GM12878 (cell line): ENCODE measurements around the gene KLF17. TPM values are rescaled to one million over a fixed set of nuclear protein-coding genes. Genes with fewer than 3 reads are reported as not detected.

Source experiments
- ATAC-seq: fragments of 200-7000 bp; cut with Tn5 transposase; 3 replicates; pipeline ENCODE4 v1.9.1; 2020; ENCODE audit warnings: mild to moderate bottlenecking, moderate library complexity
- BruUV-seq: library from RNA; stranded (reverse); fragments of 400-500 nt; replicated peaks from 2 replicates; lab custom pipeline; 2021; lab: Mats Ljungman, UMichigan
- CTCF ChIA-PET: fragments of 300-600 bp; sonication (Branson Sonifier 250); formaldehyde crosslinking; extraction: SDS; loops from one replicate; lab custom pipeline; 2021; ENCODE audit warnings: inconsistent platforms; lab: Yijun Ruan, JAX
- POLR2A ChIA-PET: fragments of 350-600 bp; formaldehyde crosslinking; extraction: SDS; loops from one replicate; lab custom pipeline; 2021; ENCODE audit warnings: inconsistent platforms; lab: Charles Lee
- RAD21 ChIA-PET: fragments of 300-600 bp; sonication (Branson Sonifier 250); formaldehyde crosslinking; loops from one replicate; lab custom pipeline; 2023; ENCODE audit warnings: antibody characterized with exemption; ENCODE audit not compliant: unreplicated experiment; lab: Charles Lee
- SMC1A ChIA-PET: fragments of 300-600 bp; sonication (Branson Sonifier 250); formaldehyde crosslinking; loops from one replicate; lab custom pipeline; 2023; ENCODE audit not compliant: unreplicated experiment, uncharacterized antibody; lab: Charles Lee
- DNase-seq: peaks from one replicate; pipeline ENCODE4 v3.0.0-alpha.2; 2011; ENCODE audit warnings: low read depth, low spot score
- FAIRE-seq: peaks from 3 replicates; lab custom pipeline; 2011; peaks lifted over from hg19 to GRCh38; lab: Jason Lieb, UNC
- H2AFZ ChIP-seq: 2 replicates; pipeline ENCODE4 v1.6.0; 2011; ENCODE audit warnings: low read depth, low read length, control low read depth; ENCODE audit not compliant: control insufficient read depth
- H3K27ac ChIP-seq: 2 replicates; pipeline ENCODE4 v1.5.1; 2011; ENCODE audit warnings: control low read depth; ENCODE audit not compliant: control insufficient read depth, insufficient read depth
- H3K27me3 ChIP-seq, 2 experiments: replicated peaks in 1 of 2; 2 replicates each; pipeline versions ENCODE4 v1.6.0 to v1.6.1; 2011; ENCODE audit warnings: low read length in 1 of 2; ENCODE audit not compliant: control insufficient read depth in 2 of 2, insufficient read depth in 2 of 2
- H3K36me3 ChIP-seq, 2 experiments: 2 replicates each; pipeline ENCODE4 v1.5.1; 2011; ENCODE audit warnings: low read length in 1 of 2; ENCODE audit not compliant: control insufficient read depth in 2 of 2, insufficient read depth in 2 of 2
- H3K4me1 ChIP-seq: 2 replicates; pipeline ENCODE4 v1.6.1; 2011; ENCODE audit warnings: mild to moderate bottlenecking, low read length, moderate library complexity, mixed read lengths; ENCODE audit not compliant: control insufficient read depth, insufficient read depth
- H3K4me2 ChIP-seq: 2 replicates; pipeline ENCODE4 v1.6.0; 2011; ENCODE audit warnings: control low read depth; ENCODE audit not compliant: control insufficient read depth, insufficient read depth
- H3K4me3 ChIP-seq: fragments of 200-600 bp; sonication (generic); 2 replicates; pipeline ENCODE4 v1.5.1; 2016
- H3K79me2 ChIP-seq: 2 replicates; pipeline ENCODE4 v1.6.0; 2011; ENCODE audit warnings: low read length; ENCODE audit not compliant: control insufficient read depth, insufficient read depth
- H3K9ac ChIP-seq: 2 replicates; pipeline ENCODE4 v1.8.0; 2011; ENCODE audit warnings: low read length, control low read depth, mixed read lengths; ENCODE audit not compliant: control insufficient read depth, insufficient read depth
- H3K9me3 ChIP-seq: replicated peaks from 3 replicates; pipeline ENCODE4 v1.5.1; 2011; ENCODE audit warnings: mild to moderate bottlenecking, low read length; ENCODE audit not compliant: control insufficient read depth, insufficient read depth
- H4K20me1 ChIP-seq: 2 replicates; pipeline ENCODE4 v1.6.0; 2011; ENCODE audit not compliant: control insufficient read depth, insufficient read depth
- BCL11A ChIP-seq: IDR thresholded peaks from 2 replicates; pipeline ENCODE4 v1.6.1; 2011; ENCODE audit warnings: low read depth, low read length
- CREM ChIP-seq: IDR thresholded peaks from 2 replicates; pipeline ENCODE4 v1.6.1; 2014; ENCODE audit warnings: antibody characterized with exemption, low read depth
- EED ChIP-seq: sonication (generic); IDR thresholded peaks from 2 replicates; pipeline ENCODE4 v1.6.1; 2016; ENCODE audit warnings: antibody characterized with exemption, low read depth
- JUNB ChIP-seq: IDR thresholded peaks from 2 replicates; pipeline ENCODE4 v1.6.1; 2016; ENCODE audit warnings: antibody characterized with exemption, mild to moderate bottlenecking
- NFIC ChIP-seq: IDR thresholded peaks from 2 replicates; pipeline ENCODE4 v1.6.1; 2012; ENCODE audit warnings: low read depth, mild to moderate bottlenecking, inconsistent platforms, low read length, moderate library complexity
- POLR2AphosphoS2 ChIP-seq: IDR thresholded peaks from 2 replicates; pipeline ENCODE4 v1.6.1; 2011; ENCODE audit warnings: low read depth, mild to moderate bottlenecking, low read length, improper control_type of control experiment, moderate library complexity
- RAD21 ChIP-seq: IDR thresholded peaks from 2 replicates; pipeline ENCODE4 v1.6.1; 2011; ENCODE audit warnings: mild to moderate bottlenecking, low read depth, low read length, moderate library complexity; ENCODE audit not compliant: insufficient read depth
- RBBP5 ChIP-seq: fragments of 200-600 bp; sonication (generic); conservative IDR thresholded peaks from 2 replicates; pipeline ENCODE4 v1.6.1; 2016
- SPI1 ChIP-seq: IDR thresholded peaks from 2 replicates; pipeline ENCODE4 v1.6.1; 2011; ENCODE audit warnings: low read depth, mild to moderate bottlenecking, low read length, moderate library complexity, borderline replicate concordance; ENCODE audit not compliant: insufficient read depth
- SREBF2 ChIP-seq: IDR thresholded peaks from 2 replicates; pipeline ENCODE4 v1.6.1; 2012; ENCODE audit warnings: mild to moderate bottlenecking, low read length
- SRF ChIP-seq, 2 experiments: IDR thresholded peaks; 2 replicates each; pipeline ENCODE4 v1.6.1; 2011; ENCODE audit warnings: low read depth in 2 of 2, low read length in 2 of 2, mild to moderate bottlenecking in 1 of 2, moderate library complexity in 1 of 2
- STAT3 ChIP-seq: IDR thresholded peaks from 2 replicates; pipeline ENCODE4 v1.6.1; 2011; ENCODE audit warnings: low read depth, low read length, improper control_type of control experiment
- ZBED1 ChIP-seq: IDR thresholded peaks from 2 replicates; pipeline ENCODE4 v1.6.1; 2016; ENCODE audit warnings: borderline replicate concordance
- WGBS: methylation state at CpG from one replicate; pipeline ENCODE4 v1.1.6; 2016; ENCODE audit warnings: low lambda C conversion rate; ENCODE audit not compliant: insufficient replicate concordance, insufficient coverage; ENCODE audit errors: missing lambda C conversion rate; 5-methylcytosine and 5-hydroxymethylcytosine counted together
- in situ Hi-C: fragments of 300-500 bp; cut with MboI; formaldehyde crosslinking; loops from 9 replicates; pipeline ENCODE4 v1.14.3; 2018; ENCODE audit warnings: mixed read lengths
- intact Hi-C: fragments of 100-400 bp; cut with micrococcal nuclease; formaldehyde crosslinking; loops from one replicate; pipeline ENCODE4 v1.14.2; 2022; ENCODE audit not compliant: unreplicated experiment
- polyA plus RNA-seq, 11 experiments: library from polyadenylated mRNA; depleted of rRNA in 4 of 11; unstranded in 6 of 11; stranded (reverse) in 5 of 11; fragments of >200 nt; fragmentation: Nextera tagmentation in 4 of 11; fragmentation: Illumina TruSeq in 1 of 11; extraction: Ambion mirVana in 4 of 11; extraction: Trizol in 1 of 11; gene quantifications; 1 replicate in 1 of 11; 2 replicates in 10 of 11; pipeline versions ENCODE4 v1.2.1 to v1.2.3, GENCODE V29; 2011 to 2016; ENCODE audit warnings: inconsistent platforms in 2 of 11, missing spikeins in 2 of 11, low read depth in 1 of 11
- total RNA-seq, 4 experiments: library from RNA; depleted of rRNA in 3 of 4; stranded (reverse); fragments of >200 nt in 3 of 4; fragmentation: Illumina TruSeq in 1 of 4; extraction: Trizol in 1 of 4; gene quantifications; 2 replicates each; pipeline versions ENCODE4 v1.2.1 to v1.2.3, GENCODE V29; 2013 to 2021
- TF ChIP-seq, protein P1 (sequence below): fragments of 450-650 bp; IDR thresholded peaks from 2 replicates; pipeline ENCODE4 v1.6.1; 2018; ENCODE audit warnings: borderline replicate concordance, mild to moderate bottlenecking; ENCODE audit not compliant: partially characterized antibody

Gene KLF17
- total and polyA plus RNA-seq, 10 of the 15 experiments (the other 5 are each of a cell fraction or from before 2014, with no cell fraction given), result not detected

DNA sequence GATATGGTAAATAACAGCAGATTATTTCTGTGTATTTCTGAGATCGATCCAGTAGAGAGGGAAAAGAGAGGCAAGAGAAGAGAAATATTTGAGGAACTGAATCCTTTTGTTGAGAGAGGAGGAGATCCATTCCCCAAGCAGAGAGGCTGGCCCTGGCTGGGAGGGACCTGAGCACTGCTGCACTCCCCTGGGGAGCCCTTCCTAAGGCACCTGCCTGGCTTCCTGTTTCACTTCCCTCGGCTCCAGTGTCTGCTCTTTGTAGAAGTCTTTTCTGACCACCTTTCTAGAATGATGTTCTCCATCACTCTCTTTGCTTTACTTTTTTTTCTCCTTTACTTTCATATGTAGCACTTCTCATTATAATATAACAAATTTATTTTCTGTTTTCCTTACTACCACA lies 45.1 kb upstream of the KLF17 start:
- peak; percentile 58 for ATAC-seq
- no peaks in the 10 kb centered on the region for H3K27me3 ChIP-seq
- H3K9ac ChIP-seq, result no peak overlapping the region
- no peak for DNase-seq
- ChIA-PET POLR2A (interaction anchor here (1.0 kb wide), 1 partner anchor 14 kb away, joined by 3 read pairs; no protein-coding TSS in a partner anchor), SMC1A (interaction anchor here (0.7 to 1.1 kb wide), 2 partner anchors 25 to 68 kb away, joined by 3 to 4 read pairs; no protein-coding TSS in a partner anchor), RAD21 (no interaction called here), CTCF (interaction anchor here (2.2 kb wide), 1 partner anchor 11 kb away, joined by 6 read pairs; no protein-coding TSS in a partner anchor)
- intact Hi-C loops, result no loop called here
- 0% methylated on average over 2 of the region's 2 CpGs for WGBS
- H3K4me1 ChIP-seq, result peaks cover 5% of the 10 kb centered on the region
- TF ChIP-seq CREM (no peak), SPI1 (peak; percentile 59; the same call in 1 of the 2 replicates)
- H2AFZ ChIP-seq, result no peak overlapping the region
- in situ Hi-C loops, result no loop called here
- no peak overlapping the region for H3K4me3 ChIP-seq
- no peak overlapping the region for H3K27ac ChIP-seq
- no peaks in the 10 kb centered on the region for H4K20me1 ChIP-seq
- no TSS peak for BruUV-seq
- no peak for FAIRE-seq
- no peak overlapping the region for H3K4me2 ChIP-seq
- H3K79me2 ChIP-seq, result no peaks in the 10 kb centered on the region
- H3K36me3 ChIP-seq, result no peaks in the 10 kb centered on the region
- no peaks in the 10 kb centered on the region for H3K9me3 ChIP-seq

DNA sequence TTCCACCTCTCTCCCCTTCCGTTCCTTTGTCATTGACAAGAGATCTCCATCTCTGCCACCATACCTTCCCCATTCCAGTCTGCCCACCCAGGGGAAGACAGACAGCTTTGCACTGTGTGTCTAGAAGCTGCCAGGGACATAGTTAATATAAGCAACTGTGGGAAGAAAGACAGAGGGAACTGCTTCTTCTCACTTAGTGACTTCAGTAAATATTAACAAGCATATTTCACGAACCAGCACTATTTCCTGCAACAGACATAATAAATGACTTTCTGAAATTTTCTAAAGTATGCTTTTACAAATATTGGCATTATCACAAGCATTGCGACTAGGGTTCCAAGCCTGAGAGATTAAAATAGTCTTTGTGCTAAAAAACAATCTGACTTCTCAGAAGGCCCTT lies 44.2 kb upstream of the KLF17 start:
- SMC1A ChIA-PET, result interaction anchor here (1.0 kb wide), 1 partner anchor 142 kb away, joined by 4 read pairs; no protein-coding TSS in a partner anchor
- H3K4me1 ChIP-seq, result no peaks in the 10 kb centered on the region
- TF ChIP-seq POLR2AphosphoS2 (no peak), EED (no peak), SREBF2 (no peak), NFIC (no peak), STAT3 (no peak), RAD21 (no peak), ZBED1 (no peak), BCL11A (no peak), JUNB (no peak), SRF (IDR thresholded peaks at IDR 0.05; ENCODE audit: low read depth in 2 of 2, low read length in 2 of 2) (no peak), RBBP5 (no peak)
- TF ChIP-seq, protein P1, sequence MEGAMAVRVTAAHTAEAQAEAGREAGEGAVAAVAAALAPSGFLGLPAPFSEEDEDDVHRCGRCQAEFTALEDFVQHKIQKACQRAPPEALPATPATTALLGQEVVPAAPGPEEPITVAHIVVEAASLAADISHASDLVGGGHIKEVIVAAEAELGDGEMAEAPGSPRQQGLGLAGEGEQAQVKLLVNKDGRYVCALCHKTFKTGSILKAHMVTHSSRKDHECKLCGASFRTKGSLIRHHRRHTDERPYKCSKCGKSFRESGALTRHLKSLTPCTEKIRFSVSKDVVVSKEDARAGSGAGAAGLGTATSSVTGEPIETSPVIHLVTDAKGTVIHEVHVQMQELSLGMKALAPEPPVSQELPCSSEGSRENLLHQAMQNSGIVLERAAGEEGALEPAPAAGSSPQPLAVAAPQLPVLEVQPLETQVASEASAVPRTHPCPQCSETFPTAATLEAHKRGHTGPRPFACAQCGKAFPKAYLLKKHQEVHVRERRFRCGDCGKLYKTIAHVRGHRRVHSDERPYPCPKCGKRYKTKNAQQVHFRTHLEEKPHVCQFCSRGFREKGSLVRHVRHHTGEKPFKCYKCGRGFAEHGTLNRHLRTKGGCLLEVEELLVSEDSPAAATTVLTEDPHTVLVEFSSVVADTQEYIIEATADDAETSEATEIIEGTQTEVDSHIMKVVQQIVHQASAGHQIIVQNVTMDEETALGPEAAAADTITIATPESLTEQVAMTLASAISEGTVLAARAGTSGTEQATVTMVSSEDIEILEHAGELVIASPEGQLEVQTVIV, result no peak
- intact Hi-C loops (no loop called here), in situ Hi-C loops (no loop called here)
- BruUV-seq, result no TSS peak
- DNase-seq (no peak), ATAC-seq (no peak), FAIRE-seq (no peak)
- RAD21 ChIA-PET, result no interaction called here
- 35% methylated on average over 3 of the region's 3 CpGs for WGBS
- no peaks in the 10 kb centered on the region for H4K20me1 ChIP-seq
- H3K4me3 ChIP-seq, result no peak overlapping the region
- H3K36me3 ChIP-seq, result no peaks in the 10 kb centered on the region
- H3K27ac ChIP-seq, result no peak overlapping the region
- no peaks in the 10 kb centered on the region for H3K79me2 ChIP-seq
- no peak overlapping the region for H2AFZ ChIP-seq
- H3K9ac ChIP-seq, result no peak overlapping the region
- H3K27me3 ChIP-seq, result no peaks in the 10 kb centered on the region
- no peak overlapping the region for H3K4me2 ChIP-seq
- H3K9me3 ChIP-seq, result no peaks in the 10 kb centered on the region
- CTCF ChIA-PET, result interaction anchor here (1.3 kb wide), 1 partner anchor 26 kb away, joined by 4 read pairs; no protein-coding TSS in a partner anchor
- POLR2A ChIA-PET, result interaction anchor here (1.0 kb wide), 1 partner anchor 15 kb away, joined by 3 read pairs; no protein-coding TSS in a partner anchor
